Adrenal gland (tissue), 12 donors: Measurements from ENCODE around the gene INCA1. TPM values are rescaled to one million over a fixed set of nuclear protein-coding genes. Genes with fewer than 3 reads are reported as not detected.

Source experiments
- DNase-seq, 7 donors: peaks; one replicate each; pipeline ENCODE4 v3.0.0-alpha.2; 2019 to 2020
- H3K27ac ChIP-seq, 5 donors: fragments of 200-600 bp; sonication (generic) in 4 of 5; 1 replicate in 3 of 5; 2 replicates in 2 of 5; pipeline versions ENCODE4 v1.5.1 to v1.8.0; 2016 to 2020; ENCODE audit warnings: mild to moderate bottlenecking in 1 of 5
- H3K27me3 ChIP-seq: fragments of 200-600 bp; 2 replicates; pipeline ENCODE4 v1.8.0; 2021
- H3K36me3 ChIP-seq, 2 donors: fragments of 200-600 bp; replicated peaks in 1 of 2; 1 replicate in 1 of 2; 2 replicates in 1 of 2; pipeline versions ENCODE4 v1.5.1 to v1.8.0; 2018 to 2022
- H3K4me1 ChIP-seq, 2 donors: fragments of 200-600 bp; replicated peaks in 1 of 2; 1 replicate in 1 of 2; 2 replicates in 1 of 2; pipeline versions ENCODE4 v1.5.1 to v1.8.0; 2018 to 2021
- H3K4me3 ChIP-seq, 4 donors: fragments of 200-600 bp; sonication (generic) in 3 of 4; one replicate each; pipeline ENCODE4 v1.5.1; 2016 to 2018
- H3K9me3 ChIP-seq, 3 donors: fragments of 200-600 bp; sonication (generic) in 1 of 3; replicated peaks in 1 of 3; 1 replicate in 2 of 3; 2 replicates in 1 of 3; pipeline versions ENCODE4 v1.5.1 to v1.8.0; 2016 to 2021
- POLR2A ChIP-seq, 2 donors: fragments of 450-650 bp; IDR thresholded peaks; one replicate each; pipeline ENCODE4 v1.6.1; 2017; ENCODE audit warnings: antibody characterized with exemption in 2 of 2, mild to moderate bottlenecking in 2 of 2, moderate library complexity in 1 of 2
- WGBS, 4 donors: extraction: QIAGEN DNeasy Blood & Tissue Kit in 2 of 4; methylation state at CpG; one replicate each; pipeline versions ENCODE4 v1.1.5 to v1.1.7; 2013 to 2017; 5-methylcytosine and 5-hydroxymethylcytosine counted together
- intact Hi-C, 2 donors: fragments of 100-400 bp; cut with DNase I; formaldehyde crosslinking; loops; one replicate each; pipeline versions ENCODE4 v1.14.1 to v1.15.0; 2022 to 2023
- polyA plus RNA-seq, 3 donors: library from polyadenylated mRNA; stranded (reverse); fragments of 200-250 nt in 2 of 3; fragments of 350-450 nt in 1 of 3; fragmentation: Illumina TruSeq in 1 of 3; extraction: RNeasy Lipid Tissue Mini Kit (QIAGEN cat#74804) in 1 of 3; gene quantifications; one replicate each; pipeline ENCODE4 v1.2.3, GENCODE V29; 2013 to 2014
- total RNA-seq, 9 donors: library from RNA; depleted of rRNA in 4 of 9; stranded (reverse); fragments of >200 nt in 4 of 9; fragments of 120-200 nt in 1 of 9; fragmentation: NEBNext Ultra II Directional in 1 of 9; extraction: Animal tissue kit (Norgen Biotek cat#: 25700) in 1 of 9; gene quantifications; one replicate each; pipeline versions ENCODE4 v1.1.0 to v1.2.4, GENCODE V29; 2013 to 2023
- TF ChIP-seq, protein P1 (sequence below), 6 experiments: fragments of 450-650 bp in 4 of 6; fragments of 200-600 bp in 2 of 6; sonication (generic) in 1 of 6; IDR thresholded peaks; 1 replicate in 5 of 6; 2 replicates in 1 of 6; pipeline versions ENCODE4 v1.5.1 to v1.8.0; 2016 to 2021; ENCODE audit warnings: antibody characterized with exemption in 6 of 6, mild to moderate bottlenecking in 2 of 6, moderate library complexity in 1 of 6
- donor health status: healthy with polysubstance abuse.
- donor health status: Bipolar disorder and iron deficiency.
- donor health status: DM: yes; HTN: yes; CAD: no.
- donor health status: DM: no; HTN: no; CAD: no.
- donor health status: DM: no; HTN: no; CAD: no.
- donor health status: DM: yes; HTN: yes; CAD: no.

INCA1 gene
- total and polyA plus RNA-seq, 12 donors, result 0.44 to 6.2 (median 1.3) TPM; not detected in 2

DNA sequence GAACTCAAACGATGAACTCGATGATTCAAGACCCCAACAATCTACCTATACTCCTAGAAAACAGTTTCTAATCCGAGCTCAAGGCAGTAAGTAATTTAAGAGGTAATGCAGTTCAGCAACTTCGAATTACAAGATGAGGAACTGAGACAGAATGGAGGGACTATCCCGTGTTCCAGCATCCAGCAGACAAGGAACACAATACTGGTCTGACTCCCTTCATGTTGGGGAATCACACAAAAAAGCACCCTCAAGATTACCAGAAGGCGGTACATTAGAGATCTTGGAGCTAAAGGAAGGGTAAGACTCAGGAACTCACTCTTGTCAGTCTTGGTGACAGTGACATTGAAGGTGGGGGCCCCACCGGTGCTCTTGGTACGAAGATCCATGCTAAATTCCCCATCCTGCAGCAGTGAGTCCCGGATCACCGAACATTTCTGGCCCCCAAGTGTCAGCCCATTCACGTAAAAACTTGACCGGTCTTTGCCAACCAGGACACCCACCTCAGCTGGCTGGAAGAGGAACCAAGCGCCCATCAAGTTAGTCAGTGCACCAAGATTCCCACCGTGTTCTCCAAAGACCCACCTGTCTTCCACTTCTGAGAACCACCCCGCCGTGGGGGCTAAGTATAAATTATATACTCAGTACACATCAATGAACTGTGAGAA lies 50.9 kb downstream of the INCA1 start:
- peaks cover 0 to 49% of the 10 kb centered on the region in 2 donors for H3K36me3 ChIP-seq
- peak overlapping the region in 1 of 4 donors; percentile 85 for H3K4me3 ChIP-seq
- TF ChIP-seq, protein P1, sequence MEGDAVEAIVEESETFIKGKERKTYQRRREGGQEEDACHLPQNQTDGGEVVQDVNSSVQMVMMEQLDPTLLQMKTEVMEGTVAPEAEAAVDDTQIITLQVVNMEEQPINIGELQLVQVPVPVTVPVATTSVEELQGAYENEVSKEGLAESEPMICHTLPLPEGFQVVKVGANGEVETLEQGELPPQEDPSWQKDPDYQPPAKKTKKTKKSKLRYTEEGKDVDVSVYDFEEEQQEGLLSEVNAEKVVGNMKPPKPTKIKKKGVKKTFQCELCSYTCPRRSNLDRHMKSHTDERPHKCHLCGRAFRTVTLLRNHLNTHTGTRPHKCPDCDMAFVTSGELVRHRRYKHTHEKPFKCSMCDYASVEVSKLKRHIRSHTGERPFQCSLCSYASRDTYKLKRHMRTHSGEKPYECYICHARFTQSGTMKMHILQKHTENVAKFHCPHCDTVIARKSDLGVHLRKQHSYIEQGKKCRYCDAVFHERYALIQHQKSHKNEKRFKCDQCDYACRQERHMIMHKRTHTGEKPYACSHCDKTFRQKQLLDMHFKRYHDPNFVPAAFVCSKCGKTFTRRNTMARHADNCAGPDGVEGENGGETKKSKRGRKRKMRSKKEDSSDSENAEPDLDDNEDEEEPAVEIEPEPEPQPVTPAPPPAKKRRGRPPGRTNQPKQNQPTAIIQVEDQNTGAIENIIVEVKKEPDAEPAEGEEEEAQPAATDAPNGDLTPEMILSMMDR (IDR thresholded peaks at IDR 0.05), result no peak
- TF ChIP-seq POLR2A (IDR thresholded peaks at IDR 0.05), result no peak
- peaks cover 32 to 46% of the 10 kb centered on the region in 2 donors for H3K4me1 ChIP-seq
- 28 to 36% (median 29%) methylated on average over 12 to 16 of the region's 16 CpGs for WGBS, 4 donors
- intact Hi-C loops, result no loop called here
- H3K27ac ChIP-seq, result peak overlapping the region in 3 of 5 donors; percentile 75 to 99 (median 92)
- H3K9me3 ChIP-seq, result no peaks in the 10 kb centered on the region
- DNase-seq, result peak in 1 of 7 donors; percentile 25
- H3K27me3 ChIP-seq, result no peaks in the 10 kb centered on the region

DNA sequence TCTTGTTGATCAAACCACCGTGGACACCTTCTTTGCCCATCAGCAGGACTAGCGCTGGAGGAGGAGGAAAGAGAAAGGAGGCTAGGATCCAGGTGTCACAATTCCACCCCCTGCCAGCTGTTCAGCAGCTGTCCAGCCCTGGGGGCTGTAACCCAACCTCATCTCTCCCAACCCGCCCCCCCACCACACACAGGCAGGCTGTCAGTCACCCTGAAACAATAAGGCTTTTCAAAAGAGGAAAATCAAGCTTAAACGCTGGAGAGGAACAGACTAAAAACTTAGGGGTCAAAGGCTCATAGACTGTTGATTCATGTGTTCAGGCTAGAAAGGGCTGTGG lies 51.4 kb downstream of the INCA1 start:
- peaks cover 0 to 49% of the 10 kb centered on the region in 2 donors for H3K36me3 ChIP-seq
- DNase-seq, result no peak
- H3K4me1 ChIP-seq, result peaks cover 37 to 52% of the 10 kb centered on the region in 2 donors
- no peaks in the 10 kb centered on the region for H3K9me3 ChIP-seq
- WGBS, 4 donors, result 26 to 42% (median 38%) methylated on average over 4 of the region's 4 CpGs
- no peaks in the 10 kb centered on the region for H3K27me3 ChIP-seq
- TF ChIP-seq POLR2A (IDR thresholded peaks at IDR 0.05), result no peak
- TF ChIP-seq, protein P1 (IDR thresholded peaks at IDR 0.05), result no peak
- H3K4me3 ChIP-seq, result peak overlapping the region in 1 of 4 donors; percentile 85
- H3K27ac ChIP-seq, result peak overlapping the region in 3 of 5 donors; percentile 53 to 99 (median 75)
- intact Hi-C loops, result no loop called here

DNA sequence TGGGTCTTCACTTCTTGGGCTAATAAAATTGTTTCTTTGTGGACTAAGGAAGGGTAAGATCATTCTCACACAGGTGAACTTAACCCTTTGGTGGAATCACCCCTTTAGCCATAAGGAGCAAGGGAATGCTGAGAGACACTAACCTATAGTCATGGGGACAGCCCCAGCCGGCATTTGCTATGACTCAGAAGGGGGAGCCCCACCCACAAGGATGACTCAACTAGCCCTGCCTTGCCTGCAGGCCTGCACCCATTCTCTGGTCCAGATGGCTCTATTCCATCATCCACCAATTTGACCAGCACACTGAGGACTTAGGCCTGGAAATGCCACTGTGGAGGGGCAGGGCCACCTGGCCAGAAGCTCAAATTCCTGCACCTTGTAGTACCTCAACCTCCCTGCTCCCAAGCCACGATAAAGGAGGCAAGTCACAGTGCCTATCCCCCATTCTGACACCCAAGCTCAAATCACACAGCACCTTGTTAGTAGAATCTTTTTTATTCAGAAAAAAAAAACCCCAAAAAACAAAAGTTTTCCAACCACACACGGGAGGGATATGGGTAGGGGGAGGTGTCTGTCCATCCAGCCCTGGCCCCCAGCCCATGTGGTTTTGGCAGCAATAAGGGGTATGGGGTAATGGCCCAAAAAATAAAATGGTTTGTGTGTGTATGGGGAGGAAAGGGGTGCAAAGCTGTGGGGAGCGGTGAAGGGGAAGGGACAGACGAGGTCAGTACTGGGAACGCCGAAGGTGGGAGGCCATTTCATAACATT lies 52.0 kb downstream of the INCA1 start:
- peaks cover 32 to 51% of the 10 kb centered on the region in 2 donors for H3K4me1 ChIP-seq

More for the DNA sequence above, 52.0 kb downstream of the INCA1 start:
- intact Hi-C loops, result no loop called here
- DNase-seq, result peak; percentile 75 to 92 (median 88)
- Histone ChIP-seq H3K9me3 (no peaks in the 10 kb centered on the region), H3K27ac (peak overlapping the region in 4 of 5 donors; percentile 42 to 75 (median 60)), H3K36me3 (peaks cover 0 to 49% of the 10 kb centered on the region in 2 donors), H3K4me3 (no peak overlapping the region), H3K27me3 (no peaks in the 10 kb centered on the region)
- 25 to 37% (median 34%) methylated on average over 7 of the region's 7 CpGs for WGBS, 4 donors
- TF ChIP-seq, protein P1 (IDR thresholded peaks at IDR 0.05), result no peak
- peak in 1 of 2 donors; percentile 16 for TF ChIP-seq POLR2A (IDR thresholded peaks at IDR 0.05)
